Keratinocyte (primary cell): ENCODE measurements around the gene DSG2.

Source experiments
- CTCF ChIP-seq, 3 experiments: IDR thresholded peaks in 1 of 3; conservative IDR thresholded peaks in 1 of 3; optimal IDR thresholded peaks in 1 of 3; 2 replicates in 2 of 3; 3 replicates in 1 of 3; pipeline versions ENCODE3 to v1.5.1; 2011; ENCODE audit warnings: low read length in 3 of 3, mild to moderate bottlenecking in 3 of 3, moderate library complexity in 2 of 3, control low read depth in 1 of 3, inconsistent platforms in 1 of 3; ENCODE audit not compliant: insufficient read depth in 2 of 3; ENCODE audit errors: extremely low read depth in 1 of 3
- EZH2 ChIP-seq: IDR thresholded peaks from one replicate; pipeline ENCODE4 v1.6.1; 2012; ENCODE audit warnings: inconsistent platforms, mild to moderate bottlenecking, low read length, moderate library complexity

- TF ChIP-seq CTCF (optimal IDR thresholded peaks at IDR 0.05 in 1 of 3, IDR thresholded peaks at IDR 0.05 in 1 of 3, conservative IDR thresholded peaks at IDR 0.05 in 1 of 3; ENCODE audit: extremely low read depth in 1 of 3, insufficient read depth in 2 of 3, low read length in 3 of 3) (no peak), EZH2 (no peak)
Measured at GRCh38 chr18:31451625-31452024, 46.4 kb upstream of the DSG2 start.
